HG02870 (cell line): ENCODE measurements around the gene RUFY4.
"Not testable (repeated sequence)": the region's sequence is repeated elsewhere in the genome, so short reads cannot be mapped to it uniquely, and the experiment has no call there.

Experiments
- ATAC-seq: cut with Tn5 transposase; IDR thresholded peaks from one replicate; pipeline ENCODE4 v1.9.1; 2021; ENCODE audit warnings: mild to moderate bottlenecking, moderate library complexity; ENCODE audit not compliant: unreplicated experiment

RUFY4 gene

GRCh38 chr2:218031261-218031660 lies 37.8 kb upstream of the RUFY4 start:
- ATAC-seq: no peak

GRCh38 chr2:218031771-218032257 lies 37.2 kb upstream of the RUFY4 start:
- ATAC-seq: no peak

GRCh38 chr2:218032336-218033171 lies 36.5 kb upstream of the RUFY4 start:
- ATAC-seq: no peak

DNA sequence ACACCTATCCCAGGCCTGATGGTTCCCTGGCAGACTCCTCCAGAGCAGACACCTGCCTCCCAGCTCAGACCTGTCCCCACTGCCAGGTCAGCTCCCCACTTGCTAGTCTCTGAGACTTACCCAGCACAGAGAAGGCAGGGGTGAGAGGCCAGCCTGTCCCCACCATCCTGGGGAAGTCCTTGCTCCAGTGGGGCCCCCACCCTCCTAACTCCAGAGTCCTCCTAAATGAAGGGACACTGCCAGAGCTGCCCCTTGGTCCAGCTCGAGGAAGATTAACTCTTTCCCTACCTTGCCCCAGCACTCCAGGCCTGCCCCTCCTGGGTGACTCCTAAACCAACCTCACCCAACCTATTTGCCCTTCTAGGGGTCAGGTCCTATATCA lies 35.9 kb upstream of the RUFY4 start:
- ATAC-seq: no peak

DNA sequence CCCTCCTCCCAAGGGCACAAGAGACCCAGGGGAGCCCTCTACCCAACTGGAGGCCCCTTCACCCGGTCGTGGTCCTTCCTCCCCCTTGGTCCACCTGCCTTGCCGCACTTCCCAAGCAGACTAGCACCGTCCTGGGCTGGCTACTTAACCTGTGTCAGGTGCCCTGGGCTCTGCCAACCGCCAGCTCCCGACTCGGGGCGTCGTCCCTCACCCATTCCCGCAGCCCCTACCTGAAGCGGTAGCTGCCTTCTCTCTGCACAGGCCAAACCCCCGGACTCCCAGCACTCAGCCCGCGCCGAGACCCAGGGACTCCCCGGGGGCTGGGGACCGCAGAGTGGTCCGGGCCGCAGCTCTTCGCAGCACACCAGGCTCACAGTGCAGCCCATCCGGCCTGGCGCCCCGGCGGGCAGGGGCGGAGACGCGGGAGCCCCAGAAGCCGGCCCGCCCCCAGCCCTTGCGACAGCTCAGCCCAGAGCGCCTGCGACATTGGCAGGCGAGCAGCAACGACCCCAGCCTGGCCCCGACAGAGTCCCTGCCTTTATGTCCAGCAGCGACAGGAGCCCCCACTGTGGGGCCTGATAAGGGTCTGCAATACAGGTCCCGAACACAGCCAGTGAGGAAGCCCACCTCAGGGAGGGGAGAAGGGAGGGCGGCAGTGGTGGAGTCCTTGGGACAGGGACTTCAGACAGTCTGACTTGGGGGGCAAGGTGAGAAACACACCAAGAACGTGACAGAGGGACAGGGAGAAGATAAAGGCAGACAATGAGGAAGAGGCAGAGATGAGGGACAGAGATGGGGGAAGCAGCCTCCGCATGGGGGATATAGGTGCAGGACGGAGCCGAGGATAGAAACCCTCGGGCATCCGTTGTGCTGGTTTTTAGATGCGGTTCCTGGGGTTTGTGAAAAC lies 35.2 kb upstream of the RUFY4 start:
- ATAC-seq: no peak

- peak; percentile 81 for ATAC-seq
Measured at GRCh38 chr2:218034497-218035213, 34.4 kb upstream of the RUFY4 start.

- no peak for ATAC-seq
Measured at GRCh38 chr2:218035463-218036100, 33.5 kb upstream of the RUFY4 start.

DNA sequence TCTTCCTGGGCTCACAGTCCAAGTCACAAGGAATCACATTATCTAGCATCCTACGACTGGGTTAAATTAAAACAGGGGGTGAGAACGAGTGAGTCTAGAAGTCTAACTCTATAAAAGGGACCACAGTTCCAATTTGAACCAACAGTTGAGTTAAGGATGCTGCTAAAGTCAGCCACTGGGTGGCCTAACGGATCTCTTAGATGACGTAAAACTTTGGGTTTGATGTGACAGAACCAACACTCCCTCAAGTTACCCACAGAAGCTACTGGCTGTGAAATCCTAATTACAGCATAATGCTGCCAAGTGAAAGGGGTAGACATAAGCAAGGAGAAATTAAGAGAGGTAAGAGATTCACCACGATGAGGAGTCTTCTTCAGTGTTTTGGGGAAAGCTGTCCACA lies 32.7 kb upstream of the RUFY4 start:
- ATAC-seq: no peak

DNA sequence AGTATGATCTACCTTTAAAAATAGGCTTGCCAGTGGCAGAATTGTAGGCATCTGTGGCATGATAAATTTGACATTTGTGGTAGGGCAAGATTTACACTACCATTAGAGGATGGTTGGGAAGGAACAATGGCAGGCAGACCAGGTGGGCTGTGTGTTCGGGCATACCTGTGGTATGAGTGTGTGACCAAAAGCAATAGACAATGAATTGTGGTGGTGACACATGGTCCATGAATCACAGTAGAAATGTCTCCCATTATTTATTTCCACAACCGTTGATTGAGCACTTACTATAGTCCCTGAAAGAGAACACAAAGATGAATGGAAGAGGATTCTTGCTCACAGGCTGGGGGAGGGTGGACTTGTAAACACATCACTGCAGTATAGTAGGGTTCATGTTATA lies 29.9 kb upstream of the RUFY4 start:
- ATAC-seq: no peak

- ATAC-seq: no peak
Measured at GRCh38 chr2:218040883-218041282, 28.2 kb upstream of the RUFY4 start.

DNA sequence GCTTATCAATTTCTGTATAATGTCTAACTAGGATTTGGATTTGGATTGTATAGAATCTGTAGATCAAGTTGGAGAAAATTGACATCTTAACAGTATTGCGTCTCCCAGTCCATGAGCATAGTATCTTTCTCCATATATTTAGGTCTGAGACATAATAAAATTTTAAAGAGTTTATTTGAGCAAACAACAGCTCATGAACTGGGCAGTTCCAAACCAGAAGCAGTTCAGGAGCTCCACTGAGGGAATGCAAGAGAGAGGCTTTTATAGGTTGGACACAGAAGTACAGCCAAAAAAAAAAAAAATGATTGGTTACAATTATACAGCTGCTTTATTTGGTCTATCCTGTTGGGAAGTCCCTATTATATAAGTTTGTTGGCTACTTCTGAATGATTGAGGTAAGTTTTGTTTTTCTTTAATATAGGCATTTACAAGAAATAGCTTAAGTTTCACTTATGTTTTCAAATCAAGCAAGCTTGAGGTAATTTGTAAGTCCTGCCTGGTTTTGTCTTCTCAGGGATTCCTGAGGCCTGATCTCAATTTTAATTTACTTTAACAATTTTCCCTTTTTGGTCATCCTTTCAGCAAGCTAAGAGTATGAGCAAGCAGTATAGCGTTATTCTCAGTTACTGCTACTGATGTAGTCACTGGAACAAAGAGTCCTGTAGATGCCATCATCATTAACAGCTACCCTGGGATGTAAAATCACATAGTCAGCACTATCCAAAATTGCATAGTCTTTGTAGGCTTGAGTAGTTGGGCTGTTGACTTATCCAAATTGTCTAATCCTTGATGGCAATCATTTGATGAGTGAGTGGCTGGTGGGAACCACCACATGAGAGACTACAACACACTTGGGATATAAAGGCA lies 27.5 kb upstream of the RUFY4 start:
- ATAC-seq: no peak

DNA sequence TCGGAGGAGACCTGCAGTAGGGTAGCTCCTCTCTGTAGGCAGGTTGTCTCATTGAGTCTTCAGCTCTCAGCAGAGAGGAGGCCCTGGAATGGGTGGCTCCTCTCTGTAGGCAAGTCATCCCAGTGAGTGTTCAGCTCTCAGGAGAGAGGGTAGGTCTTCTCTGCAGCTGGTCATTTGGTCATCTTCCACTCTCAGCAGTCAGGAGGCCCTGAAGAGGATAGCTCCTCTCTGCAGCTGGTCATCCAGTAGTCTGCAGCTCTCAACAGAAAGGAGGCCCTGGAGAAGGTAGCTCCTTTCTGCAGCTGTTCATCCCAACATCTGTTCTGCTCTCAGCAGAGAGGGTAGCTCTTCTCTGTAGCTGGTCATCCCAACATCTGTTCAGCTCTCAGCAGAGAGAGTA lies 26.0 kb upstream of the RUFY4 start:
- ATAC-seq: no peak

GRCh38 chr2:218043701-218044109 lies 25.3 kb upstream of the RUFY4 start:
- ATAC-seq: no peak

- ATAC-seq: not testable (repeated sequence)
Measured at GRCh38 chr2:218044599-218044998, 24.5 kb upstream of the RUFY4 start.

- ATAC-seq: peak; percentile 91
Measured at GRCh38 chr2:218046238-218046637, 22.8 kb upstream of the RUFY4 start.

DNA sequence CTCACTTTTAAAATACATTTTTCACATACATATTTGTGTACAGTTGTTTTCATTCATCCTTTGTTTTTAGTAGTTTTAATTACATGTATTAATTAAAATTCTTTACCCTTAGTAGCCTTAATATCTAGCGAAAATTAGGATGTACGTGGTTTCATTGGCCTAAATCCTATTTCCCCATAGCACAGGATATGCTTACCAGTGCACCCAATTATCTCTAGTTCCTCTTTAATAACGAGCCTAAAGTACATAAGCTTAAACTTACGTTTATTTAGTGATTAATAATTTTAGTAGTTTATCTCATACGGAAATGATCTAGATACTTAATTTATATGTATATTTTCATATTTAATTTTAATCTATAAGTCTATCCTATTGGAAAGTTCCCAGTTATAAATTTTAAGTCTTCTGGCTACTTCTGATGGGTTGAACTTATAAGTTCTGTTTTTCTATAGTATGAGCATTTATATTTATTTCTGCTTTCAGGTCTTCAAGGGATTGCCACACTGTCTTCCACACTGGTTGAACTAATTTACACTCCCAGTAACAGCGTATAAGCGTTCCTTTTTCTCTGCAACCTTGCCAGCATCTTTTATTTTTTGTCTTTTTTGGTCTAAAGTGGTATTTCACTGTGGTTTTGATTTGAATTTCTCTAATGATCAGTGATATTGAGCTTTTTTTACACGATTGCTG lies 21.4 kb upstream of the RUFY4 start:
- ATAC-seq: no peak

DNA sequence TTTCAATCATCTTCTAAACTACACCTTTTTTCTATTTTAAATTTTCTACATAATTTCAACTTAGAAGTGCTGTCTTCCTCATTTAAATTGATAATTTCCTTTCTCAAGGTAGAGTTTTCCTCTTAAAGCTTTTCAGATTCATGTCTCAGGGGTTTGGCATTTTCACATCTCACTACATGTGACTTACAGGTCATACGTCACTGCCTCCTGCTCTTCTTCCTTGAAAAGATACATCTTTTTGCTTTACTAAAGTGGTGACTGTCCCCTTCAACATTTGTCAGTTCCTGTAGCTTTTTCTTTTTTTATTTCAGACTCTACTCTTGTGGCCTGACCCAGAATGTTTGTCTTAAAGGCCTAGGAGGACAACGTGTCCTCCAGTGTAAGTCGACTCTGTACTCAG lies 17.1 kb upstream of the RUFY4 start:
- ATAC-seq: no peak

GRCh38 chr2:218059289-218059688 lies 9.8 kb upstream of the RUFY4 start:
- no peak for ATAC-seq

GRCh38 chr2:218060118-218060517 lies 8.9 kb upstream of the RUFY4 start:
- ATAC-seq: no peak
